Ishikawa (cell line): ENCODE measurements around the gene COX6A1.

Experiments used
- CEBPB ChIP-seq: IDR thresholded peaks from 2 replicates; pipeline ENCODE4 v1.6.1; 2012
- EP300 ChIP-seq: IDR thresholded peaks from 2 replicates; pipeline ENCODE4 v1.6.1; 2012; ENCODE audit warnings: borderline replicate concordance
- FOXM1 ChIP-seq: IDR thresholded peaks from 2 replicates; pipeline ENCODE4 v1.6.1; 2012; ENCODE audit warnings: low read depth, borderline replicate concordance
- RAD21 ChIP-seq: IDR thresholded peaks from 2 replicates; pipeline ENCODE4 v1.6.1; 2012; ENCODE audit warnings: low read depth
- TAF1 ChIP-seq: IDR thresholded peaks from 2 replicates; pipeline ENCODE4 v1.6.1; 2012; ENCODE audit warnings: low read depth, mild to moderate bottlenecking
- TCF12 ChIP-seq: IDR thresholded peaks from 2 replicates; pipeline ENCODE4 v1.6.1; 2012; ENCODE audit warnings: low read depth
- ZBTB7A ChIP-seq: IDR thresholded peaks from 2 replicates; pipeline ENCODE4 v1.6.1; 2012; ENCODE audit warnings: low read depth
- TF ChIP-seq, protein P1 (sequence below): IDR thresholded peaks from 2 replicates; pipeline ENCODE4 v1.6.1; 2012
- TF ChIP-seq, protein P2 (sequence below): IDR thresholded peaks from 2 replicates; pipeline ENCODE4 v1.6.1; 2012; ENCODE audit warnings: low read depth, mild to moderate bottlenecking

DNA sequence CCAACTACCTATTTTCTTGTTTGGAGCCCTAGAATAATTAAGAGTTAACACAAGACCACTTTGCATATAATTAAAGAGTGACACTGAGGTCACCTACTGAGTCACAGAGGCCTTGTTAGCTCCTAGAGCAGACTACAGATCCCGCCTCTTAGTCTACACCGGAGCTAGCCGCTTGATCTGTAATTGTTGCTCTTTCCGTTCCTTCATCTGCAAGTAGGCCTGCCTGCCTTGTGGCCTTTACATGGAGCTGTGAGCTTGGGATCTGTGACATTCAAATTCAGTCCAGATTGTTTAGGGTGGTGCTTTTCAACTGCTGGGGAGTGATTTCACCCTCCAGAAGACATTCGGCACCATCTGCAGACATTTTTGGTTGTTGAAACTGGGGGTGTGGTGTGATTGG, 52.4 kb downstream of the COX6A1 start:
- TF ChIP-seq, protein P1, sequence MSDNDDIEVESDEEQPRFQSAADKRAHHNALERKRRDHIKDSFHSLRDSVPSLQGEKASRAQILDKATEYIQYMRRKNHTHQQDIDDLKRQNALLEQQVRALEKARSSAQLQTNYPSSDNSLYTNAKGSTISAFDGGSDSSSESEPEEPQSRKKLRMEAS = no peak
- TF ChIP-seq EP300 (no peak), TAF1 (no peak), TCF12 (no peak), RAD21 (no peak), ZBTB7A (no peak), FOXM1 (no peak), CEBPB (no peak)
- TF ChIP-seq, protein P2, sequence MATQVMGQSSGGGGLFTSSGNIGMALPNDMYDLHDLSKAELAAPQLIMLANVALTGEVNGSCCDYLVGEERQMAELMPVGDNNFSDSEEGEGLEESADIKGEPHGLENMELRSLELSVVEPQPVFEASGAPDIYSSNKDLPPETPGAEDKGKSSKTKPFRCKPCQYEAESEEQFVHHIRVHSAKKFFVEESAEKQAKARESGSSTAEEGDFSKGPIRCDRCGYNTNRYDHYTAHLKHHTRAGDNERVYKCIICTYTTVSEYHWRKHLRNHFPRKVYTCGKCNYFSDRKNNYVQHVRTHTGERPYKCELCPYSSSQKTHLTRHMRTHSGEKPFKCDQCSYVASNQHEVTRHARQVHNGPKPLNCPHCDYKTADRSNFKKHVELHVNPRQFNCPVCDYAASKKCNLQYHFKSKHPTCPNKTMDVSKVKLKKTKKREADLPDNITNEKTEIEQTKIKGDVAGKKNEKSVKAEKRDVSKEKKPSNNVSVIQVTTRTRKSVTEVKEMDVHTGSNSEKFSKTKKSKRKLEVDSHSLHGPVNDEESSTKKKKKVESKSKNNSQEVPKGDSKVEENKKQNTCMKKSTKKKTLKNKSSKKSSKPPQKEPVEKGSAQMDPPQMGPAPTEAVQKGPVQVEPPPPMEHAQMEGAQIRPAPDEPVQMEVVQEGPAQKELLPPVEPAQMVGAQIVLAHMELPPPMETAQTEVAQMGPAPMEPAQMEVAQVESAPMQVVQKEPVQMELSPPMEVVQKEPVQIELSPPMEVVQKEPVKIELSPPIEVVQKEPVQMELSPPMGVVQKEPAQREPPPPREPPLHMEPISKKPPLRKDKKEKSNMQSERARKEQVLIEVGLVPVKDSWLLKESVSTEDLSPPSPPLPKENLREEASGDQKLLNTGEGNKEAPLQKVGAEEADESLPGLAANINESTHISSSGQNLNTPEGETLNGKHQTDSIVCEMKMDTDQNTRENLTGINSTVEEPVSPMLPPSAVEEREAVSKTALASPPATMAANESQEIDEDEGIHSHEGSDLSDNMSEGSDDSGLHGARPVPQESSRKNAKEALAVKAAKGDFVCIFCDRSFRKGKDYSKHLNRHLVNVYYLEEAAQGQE = no peak
